Mesodermal cell (in vitro differentiated cells): ENCODE measurements around the gene SNRPA.
"Not testable (repeated sequence)": the region's sequence is repeated elsewhere in the genome, so short reads cannot be mapped to it uniquely, and the experiment has no call there.

Source experiments
- H3K27ac ChIP-seq: 2 replicates; pipeline ENCODE4 v1.7.0; 2013; ENCODE audit warnings: mild to moderate bottlenecking, low read depth, low read length, moderate library complexity; ENCODE audit not compliant: severe bottlenecking
- H3K36me3 ChIP-seq: 2 replicates; pipeline ENCODE4 v1.7.1; 2013; ENCODE audit warnings: mild to moderate bottlenecking, low read length, moderate library complexity; ENCODE audit not compliant: control insufficient read depth, insufficient read depth
- H3K4me1 ChIP-seq: one replicate; pipeline ENCODE4 v1.7.1; 2013; ENCODE audit warnings: mild to moderate bottlenecking, low read length; ENCODE audit not compliant: insufficient read depth, control insufficient read depth, poor library complexity, severe bottlenecking
- H3K4me3 ChIP-seq: 2 replicates; pipeline ENCODE4 v1.7.0; 2013; ENCODE audit warnings: low read length, control low read depth, mild to moderate bottlenecking; ENCODE audit not compliant: insufficient read depth, poor library complexity, severe bottlenecking; ENCODE audit errors: extremely low read depth
- H3K9me3 ChIP-seq: 2 replicates; pipeline ENCODE4 v1.7.1; 2013; ENCODE audit warnings: mild to moderate bottlenecking, low read length, moderate library complexity; ENCODE audit not compliant: control insufficient read depth
- WGBS, 2 experiments: methylation state at CpG; one replicate each; pipeline ENCODE4 v1.1.5; 2013; ENCODE audit warnings: missing lambda C conversion rate in 2 of 2; ENCODE audit not compliant: insufficient coverage in 2 of 2; 5-methylcytosine and 5-hydroxymethylcytosine counted together

Gene SNRPA

DNA sequence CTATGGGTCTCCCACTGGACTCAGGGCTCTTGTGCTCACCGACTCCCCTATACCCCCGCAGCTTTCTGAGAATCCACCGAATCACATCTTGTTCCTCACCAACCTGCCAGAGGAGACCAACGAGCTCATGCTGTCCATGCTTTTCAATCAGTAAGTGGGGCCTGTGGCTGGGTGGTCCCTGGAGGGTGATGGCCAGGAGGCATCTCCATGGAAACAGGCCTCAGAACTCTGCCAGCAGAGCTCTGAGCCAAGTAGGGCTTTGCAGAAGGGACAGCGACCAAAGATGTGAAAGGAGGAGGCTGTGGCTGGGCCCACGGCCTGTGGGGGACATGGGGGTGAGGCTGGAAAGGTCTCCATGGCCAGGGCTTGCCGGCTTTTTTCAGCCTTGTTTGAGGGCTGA lies 12.5 kb downstream of the SNRPA start:
- Histone ChIP-seq H3K9me3 (no peaks in the 10 kb centered on the region), H3K36me3 (peaks cover 91% of the 10 kb centered on the region), H3K4me3 (no peak overlapping the region), H3K4me1 (no peaks in the 10 kb centered on the region), H3K27ac (no peak overlapping the region)
- 91 to 97% methylated on average over 4 to 7 of the region's 7 CpGs for WGBS, 2 experiments

DNA sequence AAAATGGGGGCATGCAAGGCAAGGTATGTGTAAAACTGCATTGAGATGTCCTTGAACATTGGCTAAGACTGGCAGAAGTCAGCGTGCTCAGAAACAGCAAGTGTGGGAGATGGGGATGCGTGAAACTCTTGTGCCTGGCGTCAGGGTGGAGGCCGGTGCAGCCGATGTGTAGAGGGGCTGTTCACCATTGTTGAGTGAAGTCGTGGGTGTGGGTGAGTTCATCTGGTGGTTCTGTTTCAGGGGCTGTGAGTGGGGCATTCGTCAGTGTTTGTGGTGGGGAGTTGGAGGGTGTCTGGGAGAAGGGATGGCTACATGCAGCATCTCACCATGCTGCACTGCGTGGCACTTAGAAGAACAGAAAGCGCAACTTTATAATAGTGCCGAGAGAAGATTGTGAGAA lies 13.0 kb downstream of the SNRPA start:
- H3K4me1 ChIP-seq, result no peaks in the 10 kb centered on the region
- 91 to 100% methylated on average over 5 to 7 of the region's 10 CpGs for WGBS, 2 experiments
- H3K4me3 ChIP-seq, result no peak overlapping the region
- peaks cover 93% of the 10 kb centered on the region for H3K36me3 ChIP-seq
- H3K9me3 ChIP-seq, result no peaks in the 10 kb centered on the region
- no peak overlapping the region for H3K27ac ChIP-seq

DNA sequence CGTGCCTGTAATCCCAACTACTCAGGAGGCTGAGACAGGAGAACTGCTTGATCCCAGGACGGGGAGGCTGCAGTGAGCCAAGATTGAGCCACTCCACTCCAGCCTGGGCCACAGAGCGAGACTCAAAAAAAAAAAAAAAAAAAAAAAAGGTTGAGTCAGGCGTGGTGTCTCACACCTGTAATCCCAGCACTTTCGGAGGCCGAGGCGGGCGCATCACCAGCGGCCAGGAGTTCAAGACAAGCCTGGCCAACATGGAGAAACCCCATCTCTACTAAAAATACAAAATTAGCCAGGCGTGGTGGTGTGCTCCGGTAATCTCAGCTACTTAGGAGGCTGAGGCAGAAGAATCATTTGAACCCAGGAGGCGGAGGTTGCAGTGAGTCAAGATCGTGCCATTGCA lies 15.4 kb downstream of the SNRPA start:
- H3K36me3 ChIP-seq, result peaks cover 75% of the 10 kb centered on the region
- H3K27ac ChIP-seq, H3K4me1 ChIP-seq, H3K4me3 ChIP-seq, H3K9me3 ChIP-seq: not testable (repeated sequence)
- WGBS, 2 experiments, result 95 to 97% methylated on average over 10 of the region's 13 CpGs

DNA sequence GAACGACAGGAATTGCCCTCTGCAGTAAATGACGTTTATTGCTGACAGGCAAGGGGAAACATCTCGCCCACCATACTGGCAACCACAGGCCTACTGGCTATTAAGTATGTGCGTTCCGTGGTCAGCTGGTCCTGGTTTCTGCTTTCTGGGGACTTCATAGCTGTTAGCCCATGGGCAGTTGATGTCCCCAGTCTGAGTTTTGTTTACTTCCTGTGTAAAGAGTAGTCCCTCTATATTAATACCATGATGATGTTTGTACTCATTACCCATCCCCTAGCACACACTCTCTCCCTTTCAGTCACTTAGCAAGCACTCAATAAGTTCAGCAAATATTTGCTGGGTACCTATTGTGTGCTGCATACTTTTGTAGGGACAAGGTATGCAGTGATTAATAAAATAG lies 17.9 kb downstream of the SNRPA start:
- Histone ChIP-seq H3K9me3 (no peaks in the 10 kb centered on the region), H3K4me3 (no peak overlapping the region), H3K27ac (no peak overlapping the region), H3K36me3 (peaks cover 60% of the 10 kb centered on the region), H3K4me1 (no peaks in the 10 kb centered on the region)
- WGBS, 2 experiments, result 90 to 95% methylated on average over 5 of the region's 5 CpGs

DNA sequence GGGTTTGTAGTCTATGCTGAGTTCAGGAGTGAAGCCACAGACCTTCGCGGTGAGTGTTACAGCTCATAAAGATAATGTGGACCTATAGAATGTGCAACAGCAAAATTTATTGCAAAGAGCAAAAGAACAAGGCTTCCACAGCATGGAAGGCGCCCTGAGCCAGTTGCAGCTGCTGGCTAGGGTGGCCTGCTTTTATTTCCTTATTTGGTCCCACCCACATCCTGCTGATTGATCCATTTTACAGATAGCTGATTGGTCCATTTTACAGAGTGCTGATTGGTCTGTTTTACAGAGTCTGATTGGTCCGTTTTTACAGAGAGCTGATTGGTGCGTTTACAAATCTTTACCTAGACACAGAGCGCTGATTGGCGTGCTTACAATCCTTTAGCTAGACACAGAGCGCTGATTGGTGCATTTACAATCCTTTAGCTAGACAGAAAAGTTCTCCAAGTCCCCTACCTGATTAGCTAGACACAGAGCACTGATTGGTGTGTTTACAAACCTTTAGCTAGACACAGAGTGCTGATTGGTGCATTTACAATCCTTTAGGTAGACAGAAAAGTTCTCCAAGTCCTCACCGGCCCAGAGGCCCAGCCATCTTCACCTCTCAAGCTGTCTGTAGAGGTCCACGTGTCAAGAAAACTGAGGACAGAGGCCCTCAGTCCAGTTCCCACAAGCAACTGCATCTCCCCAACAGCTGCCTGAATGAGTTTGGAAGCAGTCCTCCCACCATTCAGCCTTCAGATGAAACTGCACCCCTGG lies 20.3 kb downstream of the SNRPA start:
- H3K27ac ChIP-seq, H3K9me3 ChIP-seq, H3K4me3 ChIP-seq: not testable (repeated sequence)
- H3K4me1 ChIP-seq, result peaks cover 17% of the 10 kb centered on the region
- peaks cover 35% of the 10 kb centered on the region for H3K36me3 ChIP-seq
- 96% methylated on average over 8 to 10 of the region's 10 CpGs for WGBS, 2 experiments

DNA sequence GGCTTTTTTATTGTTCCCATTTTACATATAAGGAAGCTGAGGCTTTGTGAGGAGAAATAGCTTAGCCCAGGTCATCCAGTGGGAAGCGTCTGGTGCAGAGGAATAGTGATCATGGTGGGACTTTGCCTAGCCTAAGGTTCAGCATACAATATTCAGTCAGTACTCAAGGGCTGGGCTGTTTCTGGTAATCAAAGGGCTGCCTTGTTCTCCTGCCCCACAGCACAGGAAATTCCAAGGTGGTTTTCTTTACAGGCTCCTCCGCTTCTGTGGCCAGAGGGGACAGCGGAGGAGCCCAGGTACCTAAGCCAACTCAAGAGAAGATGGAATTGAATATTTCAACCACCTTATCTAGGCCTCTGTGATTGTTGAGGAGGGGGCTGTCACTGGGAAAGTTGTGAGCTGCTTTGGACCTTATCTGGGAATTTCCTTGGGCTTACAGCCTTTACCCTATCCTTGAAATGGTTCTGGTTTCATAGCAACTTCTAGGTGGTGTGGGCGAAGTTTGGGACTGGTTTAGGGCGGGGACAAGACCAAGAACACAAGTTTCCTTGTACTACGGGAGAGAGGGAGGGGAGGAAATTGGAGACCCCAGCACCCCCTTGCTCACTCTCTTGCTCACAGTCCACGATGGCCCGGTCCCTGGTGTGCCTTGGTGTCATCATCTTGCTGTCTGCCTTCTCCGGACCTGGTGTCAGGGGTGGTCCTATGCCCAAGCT lies 24.1 kb downstream of the SNRPA start, which contains the start of gene MIA:
TSS of gene MIA (plus strand) at position 606 of the 716 bp plus-strand sequence. CDS start at position 628, 22 bp downstream.
- peak within 1 kb of the TSS; percentile 59 for H3K27ac ChIP-seq
- no peak within 1 kb of the TSS for H3K4me3 ChIP-seq
- H3K36me3 ChIP-seq, result peaks cover 16% of the 10 kb centered on the region
- WGBS, 2 experiments, result 77 to 100% methylated on average over 5 to 8 of the region's 9 CpGs
- peaks cover 17% of the 10 kb centered on the region for H3K4me1 ChIP-seq
- no peaks in the 10 kb centered on the region for H3K9me3 ChIP-seq

DNA sequence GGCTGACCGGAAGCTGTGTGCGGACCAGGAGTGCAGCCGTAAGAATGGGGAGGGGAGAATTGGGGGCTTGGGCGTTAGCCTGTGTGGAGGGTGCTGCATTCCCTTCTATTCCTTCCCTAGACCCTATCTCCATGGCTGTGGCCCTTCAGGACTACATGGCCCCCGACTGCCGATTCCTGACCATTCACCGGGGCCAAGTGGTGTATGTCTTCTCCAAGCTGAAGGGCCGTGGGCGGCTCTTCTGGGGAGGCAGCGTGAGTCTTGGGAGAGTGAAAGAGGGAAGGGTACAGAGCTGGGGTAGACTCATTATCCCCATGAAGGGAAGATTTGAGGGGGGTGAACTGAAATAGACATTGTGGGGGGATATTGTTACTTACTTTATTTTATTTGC lies 24.6 kb downstream of the SNRPA start:
- H3K36me3 ChIP-seq, result peaks cover 20% of the 10 kb centered on the region
- no peaks in the 10 kb centered on the region for H3K9me3 ChIP-seq
- H3K4me3 ChIP-seq, result no peak overlapping the region
- no peak overlapping the region for H3K27ac ChIP-seq
- WGBS, 2 experiments, result 91 to 94% methylated on average over 6 of the region's 10 CpGs
- peaks cover 17% of the 10 kb centered on the region for H3K4me1 ChIP-seq

DNA sequence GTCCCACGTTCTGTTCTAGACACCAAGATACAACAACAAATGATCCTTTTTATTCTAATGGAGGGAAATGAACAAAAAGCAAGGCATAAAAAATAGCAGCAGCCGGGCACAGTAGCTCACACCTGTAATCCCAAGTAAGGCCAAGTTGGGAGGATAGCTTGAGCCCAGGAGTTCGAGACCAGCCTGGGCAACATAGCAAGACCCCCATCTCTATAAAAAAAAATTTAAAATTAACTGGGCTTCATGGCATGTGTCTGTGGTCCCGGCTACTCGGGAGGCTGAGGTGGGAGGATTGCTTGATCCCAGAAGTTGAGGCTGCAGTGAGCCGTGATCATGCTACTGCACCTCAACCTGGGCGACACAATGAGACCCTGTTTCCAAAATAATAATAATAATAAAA lies 25.4 kb downstream of the SNRPA start:
- peaks cover 16% of the 10 kb centered on the region for H3K36me3 ChIP-seq
- H3K27ac ChIP-seq, result no peak overlapping the region
- H3K4me1 ChIP-seq, result peaks cover 17% of the 10 kb centered on the region
- no peak overlapping the region for H3K4me3 ChIP-seq
- H3K9me3 ChIP-seq, result no peaks in the 10 kb centered on the region
- 67 to 100% methylated on average over 2 to 3 of the region's 7 CpGs for WGBS, 2 experiments

DNA sequence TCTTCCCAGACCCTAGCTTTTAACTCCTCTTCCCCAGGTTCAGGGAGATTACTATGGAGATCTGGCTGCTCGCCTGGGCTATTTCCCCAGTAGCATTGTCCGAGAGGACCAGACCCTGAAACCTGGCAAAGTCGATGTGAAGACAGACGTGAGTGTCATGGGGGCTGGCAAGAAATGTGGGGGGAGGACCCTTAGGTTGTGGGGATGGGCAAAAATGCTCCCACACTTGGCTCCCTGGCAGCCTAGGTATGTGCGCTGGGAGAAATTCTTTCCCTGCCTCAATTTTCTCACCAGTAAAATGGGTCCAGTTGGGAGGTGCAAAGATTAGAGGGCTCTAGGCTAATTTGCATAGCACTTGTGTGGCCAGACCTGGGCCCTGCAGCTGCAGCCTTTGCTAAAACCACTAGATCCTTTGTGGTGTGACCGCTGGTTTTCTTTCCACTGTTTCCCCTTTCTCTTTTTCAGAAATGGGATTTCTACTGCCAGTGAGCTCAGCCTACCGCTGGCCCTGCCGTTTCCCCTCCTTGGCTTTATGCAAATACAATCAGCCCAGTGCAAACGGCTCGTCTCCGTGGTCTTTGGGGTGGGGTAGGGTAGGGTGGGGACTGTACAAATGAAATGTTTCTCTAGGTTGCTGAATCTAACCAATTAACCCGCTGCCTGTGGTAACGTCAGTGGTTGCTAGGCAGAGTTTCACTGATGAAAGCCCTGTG lies 26.1 kb downstream of the SNRPA start:
- Histone ChIP-seq H3K36me3 (peaks cover 10% of the 10 kb centered on the region), H3K27ac (peak overlapping the region; percentile 100), H3K4me3 (peak overlapping the region; percentile 68), H3K4me1 (peaks cover 17% of the 10 kb centered on the region), H3K9me3 (no peaks in the 10 kb centered on the region)
- 21 to 22% methylated on average over 9 to 12 of the region's 13 CpGs for WGBS, 2 experiments

DNA sequence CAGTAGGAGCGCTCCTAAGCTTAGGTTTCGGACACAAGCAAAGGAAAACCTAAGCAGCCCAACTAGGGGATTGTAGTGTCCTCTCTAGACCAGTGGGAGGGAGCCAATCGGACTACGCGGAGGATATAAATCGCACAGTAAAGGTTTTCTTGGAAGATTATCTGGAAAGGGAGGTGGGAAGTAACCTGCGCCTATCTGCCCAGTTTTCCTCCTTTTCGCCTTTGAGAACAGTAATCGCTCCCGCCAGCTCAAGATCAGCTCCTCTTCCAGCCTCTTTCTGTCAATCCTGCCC lies 26.6 kb downstream of the SNRPA start:
- Histone ChIP-seq H3K9me3 (no peaks in the 10 kb centered on the region), H3K4me1 (peaks cover 17% of the 10 kb centered on the region), H3K4me3 (peak overlapping the region; percentile 68), H3K27ac (peak overlapping the region; percentile 100), H3K36me3 (peaks cover 10% of the 10 kb centered on the region)
- WGBS, 2 experiments, result 0 to 2% methylated on average over 5 to 7 of the region's 10 CpGs
